NB4 (cell line): ENCODE data around the gene KCNAB1.
A peak's percentile ranks its signal among the peaks of the same experiment; 100 is the strongest.
"Not testable (repeated sequence)": the region's sequence is repeated elsewhere in the genome, so short reads cannot be mapped to it uniquely, and the experiment has no call there.

ENCODE experiments used
- DNase-seq: peaks from one replicate; pipeline ENCODE4 v3.0.0; 2010; ENCODE audit warnings: low read depth
- H3K4me3 ChIP-seq: one replicate; pipeline ENCODE4 v1.5.1; 2011; ENCODE audit warnings: mild to moderate bottlenecking, low read depth, low read length, moderate library complexity
- MYC ChIP-seq: IDR thresholded peaks from 2 replicates; pipeline ENCODE4 v1.6.1; 2011; ENCODE audit warnings: low read depth, low read length
- POLR2A ChIP-seq: IDR thresholded peaks from 2 replicates; pipeline ENCODE4 v1.6.1; 2011; ENCODE audit warnings: mild to moderate bottlenecking; ENCODE audit not compliant: insufficient read length; ENCODE audit errors: extremely low read depth
- TF ChIP-seq, protein P1 (sequence below): IDR thresholded peaks from one replicate; pipeline ENCODE4 v1.5.1; 2012; ENCODE audit warnings: low read depth, low read length
- TF ChIP-seq, protein P2 (sequence below): IDR thresholded peaks from 2 replicates; pipeline ENCODE4 v1.6.1; 2011; ENCODE audit warnings: low read depth, low read length

Gene KCNAB1

DNA sequence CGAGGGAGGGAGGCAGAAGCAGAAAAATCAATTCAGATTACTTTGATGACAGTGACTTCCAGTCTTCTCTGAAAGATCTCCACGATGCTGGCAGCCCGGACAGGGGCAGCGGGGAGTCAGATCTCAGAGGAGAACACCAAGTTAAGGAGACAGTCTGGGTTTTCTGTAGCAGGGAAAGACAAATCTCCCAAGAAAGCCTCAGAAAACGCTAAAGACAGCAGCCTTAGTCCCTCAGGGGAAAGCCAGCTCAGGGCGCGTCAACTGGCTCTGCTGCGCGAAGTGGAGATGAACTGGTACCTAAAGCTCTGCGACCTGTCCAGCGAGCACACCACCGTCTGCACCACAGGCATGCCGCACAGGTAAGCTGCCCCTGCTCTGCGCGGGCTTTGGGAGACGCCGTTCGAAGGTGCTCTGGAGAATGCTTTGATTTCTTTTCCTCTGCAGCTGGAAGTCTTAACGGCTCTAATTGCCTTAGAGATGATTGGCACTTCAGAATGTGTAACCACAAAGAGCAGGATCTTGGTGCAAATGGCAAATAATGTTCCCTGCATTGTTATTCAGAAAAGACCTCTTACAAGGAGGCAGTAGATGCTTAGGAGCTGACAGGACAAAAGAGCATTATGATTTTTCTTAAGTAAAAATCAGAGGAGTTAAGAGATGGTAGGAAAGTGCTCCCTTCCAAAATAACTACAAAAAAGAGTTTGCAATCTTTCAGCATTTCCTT lies at the start of gene KCNAB1:
KCNAB1 (plus strand) TSS at position 51 of the 724 bp plus-strand sequence.
- no peak for DNase-seq
- H3K4me3 ChIP-seq: no peak within 1 kb of the TSS
- TF ChIP-seq MYC: no peak
- TF ChIP-seq, protein P1, sequence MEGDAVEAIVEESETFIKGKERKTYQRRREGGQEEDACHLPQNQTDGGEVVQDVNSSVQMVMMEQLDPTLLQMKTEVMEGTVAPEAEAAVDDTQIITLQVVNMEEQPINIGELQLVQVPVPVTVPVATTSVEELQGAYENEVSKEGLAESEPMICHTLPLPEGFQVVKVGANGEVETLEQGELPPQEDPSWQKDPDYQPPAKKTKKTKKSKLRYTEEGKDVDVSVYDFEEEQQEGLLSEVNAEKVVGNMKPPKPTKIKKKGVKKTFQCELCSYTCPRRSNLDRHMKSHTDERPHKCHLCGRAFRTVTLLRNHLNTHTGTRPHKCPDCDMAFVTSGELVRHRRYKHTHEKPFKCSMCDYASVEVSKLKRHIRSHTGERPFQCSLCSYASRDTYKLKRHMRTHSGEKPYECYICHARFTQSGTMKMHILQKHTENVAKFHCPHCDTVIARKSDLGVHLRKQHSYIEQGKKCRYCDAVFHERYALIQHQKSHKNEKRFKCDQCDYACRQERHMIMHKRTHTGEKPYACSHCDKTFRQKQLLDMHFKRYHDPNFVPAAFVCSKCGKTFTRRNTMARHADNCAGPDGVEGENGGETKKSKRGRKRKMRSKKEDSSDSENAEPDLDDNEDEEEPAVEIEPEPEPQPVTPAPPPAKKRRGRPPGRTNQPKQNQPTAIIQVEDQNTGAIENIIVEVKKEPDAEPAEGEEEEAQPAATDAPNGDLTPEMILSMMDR: no peak
- TF ChIP-seq POLR2A: no peak
- TF ChIP-seq, protein P2, sequence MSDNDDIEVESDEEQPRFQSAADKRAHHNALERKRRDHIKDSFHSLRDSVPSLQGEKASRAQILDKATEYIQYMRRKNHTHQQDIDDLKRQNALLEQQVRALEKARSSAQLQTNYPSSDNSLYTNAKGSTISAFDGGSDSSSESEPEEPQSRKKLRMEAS: no peak

DNA sequence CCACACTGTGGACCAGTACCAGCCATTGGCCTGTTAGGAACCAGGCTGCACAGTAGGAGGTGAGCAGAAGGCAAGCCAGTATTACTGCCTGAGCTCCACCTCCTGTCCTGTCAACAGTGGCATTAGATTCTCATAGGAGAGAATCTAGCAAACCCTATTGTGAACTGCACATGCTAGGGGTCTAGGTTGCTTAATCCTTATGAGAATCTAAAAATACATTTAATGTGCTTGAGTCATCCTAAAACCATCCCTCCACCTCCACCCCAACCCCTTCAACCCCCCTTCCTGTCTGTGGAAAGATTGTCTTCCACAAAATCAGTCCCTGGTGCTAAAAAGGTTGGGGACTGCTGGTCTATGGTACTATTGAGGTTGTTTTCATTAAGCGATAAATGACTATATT lies 49.3 kb upstream of the KCNAB1 start:
- peak; percentile 32 for DNase-seq
- H3K4me3 ChIP-seq: no peak overlapping the region
- no peak for TF ChIP-seq MYC
- TF ChIP-seq, protein P2: no peak
- TF ChIP-seq, protein P1: no peak
- no peak for TF ChIP-seq POLR2A

DNA sequence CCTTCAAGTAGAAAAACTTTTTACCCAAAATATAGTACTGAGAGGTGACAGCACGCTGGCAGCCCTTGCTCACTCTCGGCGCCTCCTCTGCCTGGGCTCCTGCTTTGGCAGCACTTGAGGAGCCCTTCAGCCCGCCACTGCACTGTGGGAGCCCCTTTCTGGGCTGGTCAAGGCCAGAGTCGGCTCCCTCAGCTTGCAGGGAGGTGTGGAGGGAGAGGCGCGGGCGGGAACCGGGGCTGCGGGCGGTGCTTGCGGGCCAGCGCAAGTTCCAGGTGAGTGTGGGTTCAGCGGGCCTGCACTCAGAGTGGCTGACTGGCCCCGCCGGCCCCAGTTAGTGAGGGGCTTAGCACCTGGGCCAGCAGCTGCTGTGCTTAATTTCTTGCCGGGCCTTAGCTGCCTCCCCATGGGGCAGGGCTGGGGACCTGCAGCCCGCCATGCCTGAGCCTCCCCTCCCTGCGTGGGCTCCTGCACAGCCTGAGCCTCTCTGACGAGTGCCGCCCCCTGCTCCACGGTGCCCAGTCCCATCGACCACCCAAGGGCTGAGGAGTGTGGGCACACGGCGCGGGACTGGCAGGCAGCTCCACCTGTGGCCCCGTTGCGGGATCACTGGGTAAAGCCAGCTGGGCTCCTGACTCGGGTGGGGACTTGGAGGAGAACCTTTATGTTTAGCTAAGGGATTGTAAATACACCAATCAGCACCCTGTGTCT lies 47.3 kb upstream of the KCNAB1 start:
- not testable (repeated sequence) for H3K4me3 ChIP-seq, DNase-seq

DNA sequence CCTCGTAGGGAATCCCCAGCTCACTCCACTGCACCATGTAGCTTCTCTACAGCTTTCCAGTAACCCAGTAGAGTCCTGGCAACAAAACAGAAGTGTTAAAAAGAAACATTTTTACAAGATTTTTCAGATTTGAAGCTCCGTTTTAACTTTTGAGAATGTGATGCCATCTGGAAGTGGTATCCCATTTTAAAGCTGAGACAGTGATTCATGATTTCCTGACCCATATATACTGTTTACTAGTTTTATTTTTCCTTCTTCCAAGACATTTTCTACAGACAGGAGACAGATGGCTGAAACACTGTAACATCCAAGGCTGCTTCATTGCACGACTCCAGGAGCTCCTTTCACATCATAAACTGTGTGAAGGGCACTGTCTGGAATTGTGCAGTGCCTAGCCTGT lies 30.3 kb upstream of the KCNAB1 start:
- TF ChIP-seq, protein P2: no peak
- TF ChIP-seq MYC: no peak
- TF ChIP-seq, protein P1: no peak
- no peak for TF ChIP-seq POLR2A
- no peak for DNase-seq
- H3K4me3 ChIP-seq: no peak overlapping the region

GRCh38 chr3:156093964-156094363 lies 26.4 kb upstream of the KCNAB1 start:
- no peak for DNase-seq
- H3K4me3 ChIP-seq: no peak overlapping the region
- TF ChIP-seq MYC (no peak), POLR2A (no peak)
- TF ChIP-seq, protein P1: no peak
- TF ChIP-seq, protein P2: no peak

GRCh38 chr3:156094391-156094790 lies 26.0 kb upstream of the KCNAB1 start:
- TF ChIP-seq, protein P1: no peak
- TF ChIP-seq, protein P2: no peak
- TF ChIP-seq POLR2A: no peak
- TF ChIP-seq MYC: no peak
- no peak overlapping the region for H3K4me3 ChIP-seq
- DNase-seq: no peak

DNA sequence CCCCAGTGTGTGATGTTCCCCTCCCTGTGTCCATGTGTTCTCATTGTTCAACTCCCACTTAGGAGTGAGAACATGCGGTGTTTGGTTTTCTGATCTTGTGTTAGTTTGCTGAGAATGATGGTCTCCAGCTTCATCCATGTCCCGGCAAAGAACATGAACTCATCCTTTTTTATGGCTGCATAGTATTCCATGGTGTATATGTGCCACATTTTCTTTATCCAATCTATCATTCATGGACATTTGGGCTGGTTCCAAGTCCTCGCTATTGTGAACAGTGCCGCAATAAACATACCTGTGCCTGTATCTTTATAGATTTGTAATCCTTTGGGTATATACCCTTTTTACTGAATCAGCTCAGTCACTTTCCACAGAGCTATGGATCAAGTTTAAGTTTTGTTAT lies 24.7 kb upstream of the KCNAB1 start:
- not testable (repeated sequence) for H3K4me3 ChIP-seq, DNase-seq
